T-helper 17 cell (primary cell): ENCODE data around the gene RCBTB2. TPM values are rescaled to one million over a fixed set of nuclear protein-coding genes. Genes with fewer than 3 reads are reported as not detected.
A peak's percentile ranks its signal among the peaks of the same experiment; 100 is the strongest.

Experiments used
- ATAC-seq: fragments of 150-1000 bp; cut with Tn5 transposase; 2 replicates; pipeline ENCODE4 v1.10.0; 2021; ENCODE audit warnings: mild to moderate bottlenecking, moderate library complexity
- DNase-seq, 3 donors: peaks; one replicate each; pipeline versions ENCODE4 v3.0.0 to v3.0.0-alpha.2; 2020 to 2021
- H3K9me3 ChIP-seq: one replicate; pipeline ENCODE4 v1.7.0; 2013; ENCODE audit warnings: low read length, mild to moderate bottlenecking; ENCODE audit not compliant: control insufficient read depth, poor library complexity, severe bottlenecking
- H3K27ac Mint-ChIP-seq: one replicate; pipeline ENCODE4 v1.8.0; 2022; ENCODE audit warnings: mild to moderate bottlenecking, moderate library complexity, mixed read lengths
- H3K27me3 Mint-ChIP-seq: one replicate; pipeline ENCODE4 v1.8.0; 2022; ENCODE audit warnings: mixed read lengths
- H3K36me3 Mint-ChIP-seq: one replicate; pipeline ENCODE4 v1.8.0; 2022; ENCODE audit warnings: low read depth, mixed read lengths
- H3K4me1 Mint-ChIP-seq: one replicate; pipeline ENCODE4 v1.8.0; 2022; ENCODE audit warnings: mild to moderate bottlenecking, mixed read lengths
- H3K4me3 Mint-ChIP-seq: one replicate; pipeline ENCODE4 v1.8.0; 2022; ENCODE audit warnings: mild to moderate bottlenecking, moderate library complexity, mixed read lengths
- total RNA-seq, 4 donors: library from RNA in 2 of 4; stranded (reverse) in 2 of 4; gene quantifications; one replicate each; pipeline ENCODE4 v1.2.3 and lab custom pipeline; 2022 to 2026

Gene RCBTB2
- total RNA-seq, 2 donors from 2014 or later: 12.5 to 13.7 TPM

GRCh38 chr13:48571126-48571913, 38.4 kb upstream of the RCBTB2 start:
- DNase-seq (no peak), ATAC-seq (no peak)
- H3K9me3 ChIP-seq: no peaks in the 10 kb centered on the region
- no peak overlapping the region for H3K27ac Mint-ChIP-seq
- H3K36me3 Mint-ChIP-seq: peaks cover 4% of the 10 kb centered on the region
- H3K27me3 Mint-ChIP-seq: no peaks in the 10 kb centered on the region
- peak overlapping the region; percentile 31 for H3K4me3 Mint-ChIP-seq
- H3K4me1 Mint-ChIP-seq: peaks cover 26% of the 10 kb centered on the region

GRCh38 chr13:48570216-48570828, 37.4 kb upstream of the RCBTB2 start:
- Mint-ChIP-seq H3K27ac (no peak overlapping the region), H3K4me3 (peak overlapping the region; percentile 61)
- no peak for ATAC-seq

GRCh38 chr13:48569104-48569666, 36.3 kb upstream of the RCBTB2 start:
- Mint-ChIP-seq H3K36me3 (peaks cover 5% of the 10 kb centered on the region), H3K4me3 (no peak overlapping the region), H3K27me3 (peaks cover 10% of the 10 kb centered on the region), H3K4me1 (peaks cover 32% of the 10 kb centered on the region), H3K27ac (no peak overlapping the region)
- no peaks in the 10 kb centered on the region for H3K9me3 ChIP-seq
- DNase-seq (no peak), ATAC-seq (no peak)

More at GRCh38 chr13:48570216-48570828, 37.4 kb upstream of the RCBTB2 start:
- DNase-seq: no peak
- no peaks in the 10 kb centered on the region for H3K9me3 ChIP-seq
- peaks cover 29% of the 10 kb centered on the region for H3K4me1 Mint-ChIP-seq
- peaks cover 3% of the 10 kb centered on the region for H3K36me3 Mint-ChIP-seq
- peaks cover 6% of the 10 kb centered on the region for H3K27me3 Mint-ChIP-seq

- Mint-ChIP-seq H3K36me3 (peaks cover 5% of the 10 kb centered on the region), H3K4me1 (peaks cover 28% of the 10 kb centered on the region), H3K4me3 (no peak overlapping the region), H3K27me3 (peaks cover 10% of the 10 kb centered on the region), H3K27ac (no peak overlapping the region)
- ATAC-seq (no peak), DNase-seq (no peak)
- H3K9me3 ChIP-seq: no peaks in the 10 kb centered on the region
These were observed 35.7 kb upstream of the RCBTB2 start for GRCh38 chr13:48568370-48569103.

- Mint-ChIP-seq H3K27ac (no peak overlapping the region), H3K36me3 (peaks cover 5% of the 10 kb centered on the region), H3K4me3 (no peak overlapping the region), H3K27me3 (peaks cover 10% of the 10 kb centered on the region), H3K4me1 (peaks cover 31% of the 10 kb centered on the region)
- no peaks in the 10 kb centered on the region for H3K9me3 ChIP-seq
- no peak for ATAC-seq
- DNase-seq: no peak
These were observed 34.9 kb upstream of the RCBTB2 start for GRCh38 chr13:48567515-48568369.

- Mint-ChIP-seq H3K36me3 (peaks cover 5% of the 10 kb centered on the region), H3K4me3 (no peak overlapping the region), H3K27me3 (peaks cover 10% of the 10 kb centered on the region), H3K27ac (no peak overlapping the region), H3K4me1 (peaks cover 39% of the 10 kb centered on the region)
- no peak for DNase-seq
- no peaks in the 10 kb centered on the region for H3K9me3 ChIP-seq
- no peak for ATAC-seq
These were observed 31.2 kb upstream of the RCBTB2 start for GRCh38 chr13:48564056-48564455.

GRCh38 chr13:48563626-48564025, 30.7 kb upstream of the RCBTB2 start:
- Mint-ChIP-seq H3K36me3 (peaks cover 4% of the 10 kb centered on the region), H3K27ac (no peak overlapping the region), H3K27me3 (peaks cover 10% of the 10 kb centered on the region), H3K4me1 (peaks cover 39% of the 10 kb centered on the region), H3K4me3 (no peak overlapping the region)
- ATAC-seq (no peak), DNase-seq (no peak)
- no peaks in the 10 kb centered on the region for H3K9me3 ChIP-seq

- peak in 2 of 3 donors; percentile 34 to 41 for DNase-seq
- H3K36me3 Mint-ChIP-seq: peaks cover 3% of the 10 kb centered on the region
- no peak overlapping the region for H3K27ac Mint-ChIP-seq
- ATAC-seq: peak; percentile 99
- peaks cover 43% of the 10 kb centered on the region for H3K4me1 Mint-ChIP-seq
- H3K4me3 Mint-ChIP-seq: peak overlapping the region; percentile 68
- no peaks in the 10 kb centered on the region for H3K9me3 ChIP-seq
- H3K27me3 Mint-ChIP-seq: peaks cover 10% of the 10 kb centered on the region
These were observed 29.6 kb upstream of the RCBTB2 start for GRCh38 chr13:48562296-48563066.

GRCh38 chr13:48561466-48562235, 28.8 kb upstream of the RCBTB2 start:
- ATAC-seq: peak; percentile 13
- H3K4me1 Mint-ChIP-seq: peaks cover 43% of the 10 kb centered on the region
- H3K4me3 Mint-ChIP-seq: peak overlapping the region; percentile 79
- peaks cover 10% of the 10 kb centered on the region for H3K27me3 Mint-ChIP-seq
- H3K27ac Mint-ChIP-seq: peak overlapping the region; percentile 16
- H3K36me3 Mint-ChIP-seq: peaks cover 3% of the 10 kb centered on the region
- H3K9me3 ChIP-seq: no peaks in the 10 kb centered on the region
- DNase-seq: no peak

GRCh38 chr13:48560657-48561337, 27.9 kb upstream of the RCBTB2 start:
- no peak for DNase-seq
- H3K27ac Mint-ChIP-seq: peak overlapping the region; percentile 16
- no peaks in the 10 kb centered on the region for H3K9me3 ChIP-seq
- H3K27me3 Mint-ChIP-seq: peaks cover 9% of the 10 kb centered on the region
- peaks cover 42% of the 10 kb centered on the region for H3K4me1 Mint-ChIP-seq
- no peak for ATAC-seq
- peak overlapping the region; percentile 79 for H3K4me3 Mint-ChIP-seq
- peaks cover 3% of the 10 kb centered on the region for H3K36me3 Mint-ChIP-seq
